Endothelial cell of umbilical vein (primary cell): ENCODE results near the gene SLC9B2. TPM values are rescaled to one million over a fixed set of nuclear protein-coding genes. Genes with fewer than 3 reads are reported as not detected.

ENCODE experiments used
- BruUV-seq: library from RNA; stranded (reverse); fragments of 400-500 nt; replicated peaks from 2 replicates; lab custom pipeline; 2021; lab: Mats Ljungman, UMichigan
- CTCF ChIA-PET: fragments of 300-600, 350-600 bp; sonication (Branson Sonifier 250); formaldehyde crosslinking; loops from one replicate; lab custom pipeline; 2021; ENCODE audit warnings: antibody characterized with exemption, inconsistent platforms; lab: Charles Lee
- POLR2A ChIA-PET: fragments of 300-600, 350-600 bp; sonication (Branson Sonifier 250); formaldehyde crosslinking; loops from one replicate; lab custom pipeline; 2021; ENCODE audit warnings: antibody characterized with exemption, inconsistent platforms; lab: Charles Lee
- DNase-seq: peaks from one replicate; pipeline ENCODE4 v3.0.0-alpha.2; 2011; ENCODE audit warnings: low read depth, low spot score
- FAIRE-seq: peaks from 2 replicates; lab custom pipeline; 2011; peaks lifted over from hg19 to GRCh38; lab: Jason Lieb, UNC
- H2AFZ ChIP-seq: 2 replicates; pipeline ENCODE4 v1.6.0; 2012; ENCODE audit warnings: low read depth, low read length, control low read depth, inconsistent platforms
- H3K27ac ChIP-seq: 2 replicates; pipeline ENCODE4 v1.5.1; 2011; ENCODE audit warnings: low read depth, mild to moderate bottlenecking, control low read depth, low read length, moderate library complexity; ENCODE audit not compliant: insufficient read depth
- H3K27me3 ChIP-seq, 2 experiments: 2 replicates each; pipeline versions ENCODE4 v1.6.0 to v1.6.1; 2011; ENCODE audit warnings: low read length in 2 of 2, mixed read lengths in 1 of 2; ENCODE audit not compliant: control insufficient read depth in 2 of 2, insufficient read depth in 2 of 2
- H3K36me3 ChIP-seq, 2 experiments: 2 replicates in 1 of 2; 3 replicates in 1 of 2; pipeline ENCODE4 v1.5.1; 2011; ENCODE audit warnings: low read length in 2 of 2, mild to moderate bottlenecking in 1 of 2, moderate library complexity in 1 of 2; ENCODE audit not compliant: control insufficient read depth in 2 of 2, insufficient read depth in 2 of 2; ENCODE audit errors: extremely low read depth in 1 of 2
- H3K4me1 ChIP-seq: 3 replicates; pipeline ENCODE4 v1.5.1; 2011; ENCODE audit warnings: mild to moderate bottlenecking, low read length; ENCODE audit not compliant: control insufficient read depth, insufficient read depth; ENCODE audit errors: extremely low read depth
- H3K4me2 ChIP-seq: 2 replicates; pipeline ENCODE4 v1.6.1; 2011; ENCODE audit warnings: low read length, control low read depth, mixed read lengths; ENCODE audit not compliant: insufficient read depth
- H3K4me3 ChIP-seq, 3 experiments: fragments of 200-600 bp in 1 of 3; sonication (generic), shearing (Covaris generic) in 1 of 3; replicated peaks in 1 of 3; 2 replicates each; pipeline ENCODE4 v1.5.1; 2011 to 2016; ENCODE audit warnings: control low read depth in 3 of 3, low read length in 3 of 3, mild to moderate bottlenecking in 2 of 3, inconsistent platforms in 1 of 3, low read depth in 1 of 3, moderate library complexity in 1 of 3; ENCODE audit not compliant: insufficient read depth in 1 of 3
- H3K79me2 ChIP-seq: 2 replicates; pipeline ENCODE4 v1.6.0; 2012; ENCODE audit warnings: low read length, inconsistent platforms; ENCODE audit not compliant: control insufficient read depth, insufficient read depth
- H3K9ac ChIP-seq: replicated peaks from 2 replicates; pipeline ENCODE3; 2011; ENCODE audit warnings: low read length, control low read depth; ENCODE audit not compliant: insufficient read depth; ENCODE audit errors: extremely low read depth
- H3K9me1 ChIP-seq: replicated peaks from 3 replicates; pipeline ENCODE4 v1.6.0; 2011; ENCODE audit warnings: mild to moderate bottlenecking, low read length; ENCODE audit not compliant: control insufficient read depth, insufficient read depth; ENCODE audit errors: extremely low read depth
- H3K9me3 ChIP-seq: replicated peaks from 2 replicates; pipeline ENCODE4 v1.5.1; 2012; ENCODE audit warnings: low read length, inconsistent platforms; ENCODE audit not compliant: control insufficient read depth, insufficient read depth
- H4K20me1 ChIP-seq: replicated peaks from 2 replicates; pipeline ENCODE3; 2011; ENCODE audit warnings: mild to moderate bottlenecking, low read length; ENCODE audit not compliant: control insufficient read depth, insufficient read depth; ENCODE audit errors: extremely low read depth
- EZH2 ChIP-seq: IDR thresholded peaks from 2 replicates; pipeline ENCODE4 v1.6.1; 2012; ENCODE audit warnings: borderline replicate concordance, low read depth, mild to moderate bottlenecking, moderate library complexity, low read length, inconsistent platforms; ENCODE audit not compliant: severe bottlenecking
- JUN ChIP-seq: IDR thresholded peaks from 2 replicates; pipeline ENCODE4 v1.6.1; 2011; ENCODE audit warnings: borderline replicate concordance, low read depth; ENCODE audit not compliant: insufficient read length, insufficient read depth
- MAX ChIP-seq: IDR thresholded peaks from 2 replicates; pipeline ENCODE4 v1.6.1; 2011; ENCODE audit not compliant: insufficient read depth, insufficient read length
- MYC ChIP-seq: IDR thresholded peaks from one replicate; pipeline ENCODE4 v1.6.1; 2011; ENCODE audit warnings: mild to moderate bottlenecking, low read depth, low read length
- POLR2A ChIP-seq: IDR thresholded peaks from 2 replicates; pipeline ENCODE4 v1.6.1; 2012; ENCODE audit warnings: low read depth, mild to moderate bottlenecking, control low read depth, low read length
- dilution Hi-C: fragments of 300-500 bp; cut with MboI; formaldehyde crosslinking; loops from one replicate; pipeline ENCODE4 v1.15.0; 2019; ENCODE audit warnings: low sequenced_read_pairs; ENCODE audit not compliant: extremely low pct_ligation_motif_present
- intact Hi-C: fragments of 100-400 bp; cut with micrococcal nuclease; formaldehyde crosslinking; loops from one replicate; pipeline ENCODE4 v1.10.0; 2022
- polyA plus RNA-seq, 4 experiments: library from polyadenylated mRNA; depleted of rRNA in 3 of 4; stranded (reverse) in 3 of 4; unstranded in 1 of 4; fragments of >200 nt; gene quantifications; 2 replicates each; pipeline versions ENCODE4 v1.2.1 to v1.2.3, GENCODE V29; 2011 to 2012; ENCODE audit warnings: missing spikeins in 1 of 4
- total RNA-seq: library from RNA; stranded (reverse); gene quantifications from 2 replicates; pipeline ENCODE4 v1.2.3, GENCODE V29; 2021
- TF ChIP-seq, protein P1 (sequence below), 2 donors: IDR thresholded peaks; 1 replicate in 1 of 2; 2 replicates in 1 of 2; pipeline ENCODE4 v1.5.1; 2011; ENCODE audit warnings: low read length in 2 of 2, mild to moderate bottlenecking in 2 of 2, moderate library complexity in 2 of 2, control low read depth in 1 of 2, inconsistent platforms in 1 of 2, low read depth in 1 of 2; ENCODE audit not compliant: insufficient read depth in 1 of 2; ENCODE audit errors: extremely low read depth in 1 of 2

Gene SLC9B2
- total and polyA plus RNA-seq, 2 donors (not counting 3 experiments of a cell fraction or from before 2014, with no cell fraction given): 9.6 to 23.5 TPM

- BruUV-seq: no TSS peak
- TF ChIP-seq EZH2: no peak
- TF ChIP-seq, protein P1, sequence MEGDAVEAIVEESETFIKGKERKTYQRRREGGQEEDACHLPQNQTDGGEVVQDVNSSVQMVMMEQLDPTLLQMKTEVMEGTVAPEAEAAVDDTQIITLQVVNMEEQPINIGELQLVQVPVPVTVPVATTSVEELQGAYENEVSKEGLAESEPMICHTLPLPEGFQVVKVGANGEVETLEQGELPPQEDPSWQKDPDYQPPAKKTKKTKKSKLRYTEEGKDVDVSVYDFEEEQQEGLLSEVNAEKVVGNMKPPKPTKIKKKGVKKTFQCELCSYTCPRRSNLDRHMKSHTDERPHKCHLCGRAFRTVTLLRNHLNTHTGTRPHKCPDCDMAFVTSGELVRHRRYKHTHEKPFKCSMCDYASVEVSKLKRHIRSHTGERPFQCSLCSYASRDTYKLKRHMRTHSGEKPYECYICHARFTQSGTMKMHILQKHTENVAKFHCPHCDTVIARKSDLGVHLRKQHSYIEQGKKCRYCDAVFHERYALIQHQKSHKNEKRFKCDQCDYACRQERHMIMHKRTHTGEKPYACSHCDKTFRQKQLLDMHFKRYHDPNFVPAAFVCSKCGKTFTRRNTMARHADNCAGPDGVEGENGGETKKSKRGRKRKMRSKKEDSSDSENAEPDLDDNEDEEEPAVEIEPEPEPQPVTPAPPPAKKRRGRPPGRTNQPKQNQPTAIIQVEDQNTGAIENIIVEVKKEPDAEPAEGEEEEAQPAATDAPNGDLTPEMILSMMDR (IDR thresholded peaks at IDR 0.05; ENCODE audit: extremely low read depth in 1 of 2, insufficient read depth in 1 of 2, low read depth in 1 of 2, low read length in 2 of 2): peak; percentile 49 to 56
- no peak for TF ChIP-seq MAX
- peak; percentile 80 for FAIRE-seq
Observed at GRCh38 chr4:103091601-103092223, 15.2 kb upstream of the SLC9B2 start.

GRCh38 chr4:103089481-103089880, 12.9 kb upstream of the SLC9B2 start:
- Histone ChIP-seq H3K9me1 (no peaks in the 10 kb centered on the region), H3K9ac (no peak overlapping the region), H3K4me2 (no peak overlapping the region), H3K4me1 (no peaks in the 10 kb centered on the region), H3K36me3 (peaks cover 8 to 13% of the 10 kb centered on the region in 2 experiments), H2AFZ (no peak overlapping the region), H3K27ac (no peak overlapping the region), H3K9me3 (no peaks in the 10 kb centered on the region), H3K4me3 (no peak overlapping the region), H3K27me3 (no peaks in the 10 kb centered on the region), H3K79me2 (no peaks in the 10 kb centered on the region), H4K20me1 (no peaks in the 10 kb centered on the region)
- no TSS peak for BruUV-seq
- DNase-seq: no peak
- no peak for FAIRE-seq
- TF ChIP-seq MYC (no peak), POLR2A (no peak), EZH2 (no peak), JUN (no peak)
- POLR2A ChIA-PET: no interaction called here
- dilution Hi-C loops: no loop called here
- intact Hi-C loops: no loop called here
- CTCF ChIA-PET: interaction anchor here (1.0 to 5.7 kb wide), 3 partner anchors 9 to 470 kb away, joined by 3 to 40 read pairs (median 7); partner anchors contain the start of gene BDH2

More at GRCh38 chr4:103091601-103092223, 15.2 kb upstream of the SLC9B2 start:
- DNase-seq: peak; percentile 66
- no peaks in the 10 kb centered on the region for H4K20me1 ChIP-seq
- no peak overlapping the region for H2AFZ ChIP-seq
- no peak overlapping the region for H3K27ac ChIP-seq
- H3K79me2 ChIP-seq: no peaks in the 10 kb centered on the region
- POLR2A ChIA-PET: no interaction called here
- H3K9me1 ChIP-seq: no peaks in the 10 kb centered on the region
- H3K4me1 ChIP-seq: no peaks in the 10 kb centered on the region
- no peaks in the 10 kb centered on the region for H3K9me3 ChIP-seq
- dilution Hi-C loops (no loop called here), intact Hi-C loops (loop anchor here (1.0 to 10.0 kb wide), 6 partner anchors 44 to 843 kb away; partner anchors contain the start of gene SLC39A8)
- H3K4me3 ChIP-seq: no peak overlapping the region
- H3K9ac ChIP-seq: no peak overlapping the region
- H3K27me3 ChIP-seq: no peaks in the 10 kb centered on the region
- H3K4me2 ChIP-seq: no peak overlapping the region
- H3K36me3 ChIP-seq: peaks cover 8 to 11% of the 10 kb centered on the region in 2 experiments
- CTCF ChIA-PET: interaction anchor here (0.6 to 5.7 kb wide), 10 partner anchors 8 to 637 kb away, joined by 3 to 40 read pairs (median 3); partner anchors contain the start of gene BDH2
